HepG2 (cell line): Measurements from ENCODE around the gene PTPN3. TPM values are rescaled to one million over a fixed set of nuclear protein-coding genes. Genes with fewer than 3 reads are reported as not detected.

Source experiments
- ATAC-seq: fragments of 200-7000 bp; cut with Tn5 transposase; 3 replicates; pipeline ENCODE4 v1.9.1; 2020; ENCODE audit warnings: mild to moderate bottlenecking, moderate library complexity
- BruUV-seq: library from RNA; stranded (reverse); fragments of 400-500 nt; replicated peaks from 2 replicates; lab custom pipeline; 2021; lab: Mats Ljungman, UMichigan
- CTCF ChIA-PET: fragments of 300-600 bp; formaldehyde crosslinking; extraction: SDS; loops from one replicate; lab custom pipeline; 2021; ENCODE audit warnings: low total read pairs, inconsistent platforms, low intra/inter-chr PET ratio; lab: Yijun Ruan, JAX
- POLR2A ChIA-PET: fragments of 350-600 bp; sonication (Branson Sonifier 250); formaldehyde crosslinking; loops from one replicate; lab custom pipeline; 2020; ENCODE audit warnings: antibody characterized with exemption, inconsistent platforms; lab: Yijun Ruan, JAX
- DNase-seq: peaks from one replicate; pipeline ENCODE4 v3.0.0-alpha.2; 2015; ENCODE audit warnings: low spot score
- FAIRE-seq: peaks from 3 replicates; lab custom pipeline; 2011; peaks lifted over from hg19 to GRCh38; lab: Jason Lieb, UNC
- H2AFZ ChIP-seq: one replicate; pipeline ENCODE4 v1.6.1; 2011; ENCODE audit warnings: low read length, inconsistent platforms
- H3K27ac ChIP-seq: fragments of 300-600 bp; 3 replicates; pipeline ENCODE4 v1.8.0; 2011; ENCODE audit warnings: mixed run types, mild to moderate bottlenecking, mixed read lengths, low read length, inconsistent platforms; ENCODE audit not compliant: insufficient read depth; ENCODE audit errors: extremely low read length
- H3K27me3 ChIP-seq, 2 experiments: fragments of 200-600 bp in 1 of 2; 2 replicates in 1 of 2; 3 replicates in 1 of 2; pipeline versions ENCODE4 v1.6.0 to v1.8.0; 2011; ENCODE audit warnings: low read length in 2 of 2, mild to moderate bottlenecking in 2 of 2, moderate library complexity in 2 of 2, inconsistent platforms in 1 of 2; ENCODE audit not compliant: insufficient read depth in 2 of 2, control insufficient read depth in 1 of 2
- H3K36me3 ChIP-seq, 2 experiments: fragments of 200-600 bp in 1 of 2; replicated peaks in 1 of 2; 2 replicates in 1 of 2; 3 replicates in 1 of 2; pipeline versions ENCODE4 v1.5.1 to v1.8.0; 2011; ENCODE audit warnings: low read length in 2 of 2, inconsistent platforms in 1 of 2; ENCODE audit not compliant: insufficient read depth in 2 of 2, control insufficient read depth in 1 of 2
- H3K4me1 ChIP-seq: 2 replicates; pipeline ENCODE4 v1.5.1; 2012; ENCODE audit warnings: low read length, inconsistent platforms; ENCODE audit not compliant: insufficient read depth
- H3K4me2 ChIP-seq: 2 replicates; pipeline ENCODE4 v1.6.0; 2011; ENCODE audit warnings: low read depth, low read length, inconsistent platforms
- H3K4me3 ChIP-seq, 3 experiments: fragments of 200-600 bp in 1 of 3; sonication (generic), shearing (Covaris generic) in 1 of 3; replicated peaks in 1 of 3; 2 replicates each; pipeline ENCODE4 v1.5.1; 2011 to 2016; ENCODE audit warnings: low read length in 3 of 3, inconsistent platforms in 2 of 3, low read depth in 2 of 3, mild to moderate bottlenecking in 2 of 3, control low read depth in 1 of 3, mixed read lengths in 1 of 3; ENCODE audit not compliant: insufficient read depth in 1 of 3
- H3K79me2 ChIP-seq: one replicate; pipeline ENCODE4 v1.6.1; 2011; ENCODE audit warnings: low read length, inconsistent platforms; ENCODE audit not compliant: insufficient read depth
- H3K9ac ChIP-seq: 2 replicates; pipeline ENCODE4 v1.6.0; 2011; ENCODE audit warnings: mild to moderate bottlenecking, low read depth, low read length, inconsistent platforms; ENCODE audit not compliant: insufficient read depth
- H3K9me3 ChIP-seq: 2 replicates; pipeline ENCODE4 v1.5.1; 2012; ENCODE audit warnings: mild to moderate bottlenecking, low read length
- H4K20me1 ChIP-seq: 2 replicates; pipeline ENCODE4 v1.6.0; 2011; ENCODE audit warnings: inconsistent platforms, mild to moderate bottlenecking, low read length, moderate library complexity; ENCODE audit not compliant: insufficient read depth
- HMGA1 ChIP-seq: sonication (generic); formaldehyde crosslinking; conservative IDR thresholded peaks from 2 replicates; pipeline ENCODE4 v1.4.0; 2020; ENCODE audit warnings: missing genetic modification reagents
- SMC3 ChIP-seq: IDR thresholded peaks from 2 replicates; pipeline ENCODE4 v1.6.1; 2011; ENCODE audit warnings: low read length, improper control_type of control experiment
- SSRP1 ChIP-seq: IDR thresholded peaks from 2 replicates; pipeline ENCODE4 v1.6.1; 2016; ENCODE audit warnings: control low read depth
- STAG1 ChIP-seq: sonication (generic); formaldehyde crosslinking; IDR thresholded peaks from 2 replicates; pipeline ENCODE4 v1.4.0; 2020; ENCODE audit warnings: missing genetic modification reagents
- TOPORS ChIP-seq: sonication (generic); formaldehyde crosslinking; IDR thresholded peaks from 2 replicates; pipeline ENCODE4 v1.8.0; 2023; ENCODE audit warnings: mild to moderate bottlenecking, missing genetic modification reagents
- ZNF567 ChIP-seq: sonication (generic); formaldehyde crosslinking; IDR thresholded peaks from 2 replicates; pipeline ENCODE4 v1.8.1; 2023; ENCODE audit warnings: mild to moderate bottlenecking, missing genetic modification reagents, borderline replicate concordance
- WGBS: methylation state at CpG from one replicate; pipeline ENCODE4 v1.1.6; 2017; ENCODE audit warnings: low lambda C conversion rate; 5-methylcytosine and 5-hydroxymethylcytosine counted together
- in situ Hi-C: cut with HindIII; loops from 2 replicates; pipeline ENCODE4 v1.10.0; 2017; ENCODE audit warnings: low pct_unique_long_range_greater_than_20kb; ENCODE audit not compliant: extremely low pct_ligation_motif_present
- intact Hi-C: fragments of 100-400 bp; cut with micrococcal nuclease; formaldehyde crosslinking; loops from one replicate; pipeline ENCODE4 v1.10.0; 2022; ENCODE audit not compliant: unreplicated experiment
- polyA plus RNA-seq, 8 experiments: library from polyadenylated mRNA; depleted of rRNA in 3 of 8; stranded (reverse) in 7 of 8; unstranded in 1 of 8; fragments of >200 nt; fragmentation: Illumina TruSeq in 4 of 8; extraction: Trizol in 4 of 8; gene quantifications; 2 replicates each; pipeline versions ENCODE4 v1.2.1 to v1.2.3, GENCODE V29; 2011 to 2016; ENCODE audit warnings: low read depth in 4 of 8, missing spikeins in 1 of 8, mixed read lengths in 1 of 8; ENCODE audit not compliant: insufficient read depth in 1 of 8
- total RNA-seq, 5 experiments: library from RNA; depleted of rRNA; stranded (reverse); fragments of >200 nt; fragmentation: Illumina TruSeq; extraction: Trizol; gene quantifications; 2 replicates each; pipeline ENCODE4 v1.2.3, GENCODE V29; 2016; ENCODE audit warnings: low read depth in 1 of 5
- TF ChIP-seq, protein P1 (sequence below): sonication (generic); formaldehyde crosslinking; IDR thresholded peaks from 2 replicates; pipeline ENCODE4 v1.5.0; 2020; ENCODE audit warnings: mild to moderate bottlenecking, missing genetic modification reagents, moderate library complexity

The PTPN3 gene
- total and polyA plus RNA-seq, 2 of the 13 experiments (the other 11 are each of a cell fraction or from before 2014, with no cell fraction given), result 5.6 to 20.5 TPM

DNA sequence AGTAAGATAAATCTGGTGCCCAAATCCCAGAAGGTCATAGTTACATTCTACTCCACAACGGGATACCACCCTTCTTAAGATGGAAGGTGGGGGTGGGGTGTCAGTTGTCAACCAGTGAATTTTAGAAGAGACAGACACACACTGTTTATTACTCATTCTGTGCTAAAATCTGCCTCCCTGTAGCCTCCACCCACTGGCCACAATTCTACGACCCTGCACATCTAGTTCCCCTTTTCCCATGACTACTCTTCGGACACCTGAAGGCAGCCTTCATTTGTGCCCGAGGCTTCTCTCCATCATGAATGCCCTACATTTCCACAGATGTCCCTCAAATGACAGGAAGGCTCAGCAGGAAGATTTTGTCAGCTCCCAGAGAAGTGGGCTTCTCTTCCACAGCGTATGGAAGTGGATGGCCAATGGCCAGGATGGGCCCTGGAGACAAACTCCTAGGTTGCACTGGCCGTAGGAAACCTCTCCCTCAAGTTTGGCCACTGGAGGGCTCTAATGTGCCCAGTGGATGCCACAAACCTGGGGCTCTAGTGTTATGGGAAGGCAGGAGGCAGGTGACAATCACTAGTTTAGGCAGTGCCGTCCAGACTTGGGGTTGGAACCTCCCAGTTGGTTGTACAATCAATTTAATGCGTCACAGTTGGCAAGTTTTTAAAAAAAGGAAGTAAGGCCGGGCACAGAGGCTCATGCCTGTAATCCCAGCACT lies 46.6 kb downstream of the PTPN3 start:
- H2AFZ ChIP-seq, result no peak overlapping the region
- no peak overlapping the region for H3K27ac ChIP-seq
- ChIA-PET CTCF (interaction anchor here (2.2 kb wide), 1 partner anchor 69 kb away, joined by 14 read pairs; no protein-coding TSS in a partner anchor), POLR2A (no interaction called here)
- peak; percentile 16 for DNase-seq
- intact Hi-C loops (loop anchor here (1.0 kb wide), 1 partner anchor 69 kb away; no protein-coding TSS in a partner anchor), in situ Hi-C loops (no loop called here)
- BruUV-seq, result no TSS peak
- H3K36me3 ChIP-seq, result peaks cover 0 to 23% of the 10 kb centered on the region in 2 experiments; a peak in 3 of 5 replicates
- no peak overlapping the region for H3K9ac ChIP-seq
- H3K4me1 ChIP-seq, result no peaks in the 10 kb centered on the region
- no peaks in the 10 kb centered on the region for H3K79me2 ChIP-seq
- H3K9me3 ChIP-seq, result no peaks in the 10 kb centered on the region
- H4K20me1 ChIP-seq, result no peaks in the 10 kb centered on the region
- H3K4me2 ChIP-seq, result no peak overlapping the region
- 97% methylated on average over 8 of the region's 9 CpGs for WGBS
- ATAC-seq, result peak; percentile 90
- FAIRE-seq, result no peak
- TF ChIP-seq ZNF567, result no peak
- TF ChIP-seq STAG1 (CRISPR knock-in tag), result peak; percentile 55
- TF ChIP-seq, protein P1, sequence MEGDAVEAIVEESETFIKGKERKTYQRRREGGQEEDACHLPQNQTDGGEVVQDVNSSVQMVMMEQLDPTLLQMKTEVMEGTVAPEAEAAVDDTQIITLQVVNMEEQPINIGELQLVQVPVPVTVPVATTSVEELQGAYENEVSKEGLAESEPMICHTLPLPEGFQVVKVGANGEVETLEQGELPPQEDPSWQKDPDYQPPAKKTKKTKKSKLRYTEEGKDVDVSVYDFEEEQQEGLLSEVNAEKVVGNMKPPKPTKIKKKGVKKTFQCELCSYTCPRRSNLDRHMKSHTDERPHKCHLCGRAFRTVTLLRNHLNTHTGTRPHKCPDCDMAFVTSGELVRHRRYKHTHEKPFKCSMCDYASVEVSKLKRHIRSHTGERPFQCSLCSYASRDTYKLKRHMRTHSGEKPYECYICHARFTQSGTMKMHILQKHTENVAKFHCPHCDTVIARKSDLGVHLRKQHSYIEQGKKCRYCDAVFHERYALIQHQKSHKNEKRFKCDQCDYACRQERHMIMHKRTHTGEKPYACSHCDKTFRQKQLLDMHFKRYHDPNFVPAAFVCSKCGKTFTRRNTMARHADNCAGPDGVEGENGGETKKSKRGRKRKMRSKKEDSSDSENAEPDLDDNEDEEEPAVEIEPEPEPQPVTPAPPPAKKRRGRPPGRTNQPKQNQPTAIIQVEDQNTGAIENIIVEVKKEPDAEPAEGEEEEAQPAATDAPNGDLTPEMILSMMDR (CRISPR knock-in tag), result peak; percentile 50
- TF ChIP-seq HMGA1 (CRISPR knock-in tag), result no peak
- TF ChIP-seq SMC3, result peak; percentile 40; the same call in 1 of the 2 replicates
- TF ChIP-seq TOPORS (CRISPR knock-in tag), result no peak
- TF ChIP-seq SSRP1 (CRISPR knock-in tag), result no peak
- H3K27me3 ChIP-seq, result no peaks in the 10 kb centered on the region
- no peak overlapping the region for H3K4me3 ChIP-seq
